HCT116 (cell line): ENCODE data around the gene TBC1D16.

ENCODE experiments used
- CEBPB ChIP-seq: IDR thresholded peaks from 2 replicates; pipeline ENCODE4 v1.6.1; 2012; ENCODE audit warnings: low read depth
- EZH2phosphoT487 ChIP-seq: fragments of 200-600 bp; IDR thresholded peaks from 2 replicates; pipeline ENCODE4 v1.6.1; 2018; ENCODE audit warnings: antibody characterized with exemption, borderline replicate concordance
- POLR2A ChIP-seq: IDR thresholded peaks from 2 replicates; pipeline ENCODE4 v1.7.0; 2011; ENCODE audit warnings: borderline replicate concordance; ENCODE audit not compliant: insufficient read depth, insufficient read length; ENCODE audit errors: extremely low read depth
- SP1 ChIP-seq: IDR thresholded peaks from 2 replicates; pipeline ENCODE4 v1.6.1; 2012; ENCODE audit warnings: low read depth
- ZNF274 ChIP-seq: fragments of 200-500 bp; sonication (Bioruptor generic); IDR thresholded peaks from 2 replicates; pipeline ENCODE4 v1.6.1; 2014; ENCODE audit warnings: mild to moderate bottlenecking, low read depth, low read length, inconsistent platforms
- TF ChIP-seq, protein P1 (sequence below), 3 experiments: fragments of 200-600 bp in 1 of 3; sonication (generic) in 1 of 3; IDR thresholded peaks in 2 of 3; conservative IDR thresholded peaks in 1 of 3; 2 replicates each; pipeline ENCODE4 v1.5.1; 2012 to 2017; ENCODE audit warnings: low read depth in 2 of 3, low read length in 2 of 3, antibody characterized with exemption in 1 of 3, borderline replicate concordance in 1 of 3, control low read depth in 1 of 3, mild to moderate bottlenecking in 1 of 3, mixed read lengths in 1 of 3, mixed run types in 1 of 3, moderate library complexity in 1 of 3; ENCODE audit not compliant: insufficient read depth in 1 of 3
- TF ChIP-seq, protein P2 (sequence below): IDR thresholded peaks from 2 replicates; pipeline ENCODE4 v1.6.1; 2012
- TF ChIP-seq, protein P3 (sequence below): IDR thresholded peaks from 2 replicates; pipeline ENCODE4 v1.6.1; 2012

DNA sequence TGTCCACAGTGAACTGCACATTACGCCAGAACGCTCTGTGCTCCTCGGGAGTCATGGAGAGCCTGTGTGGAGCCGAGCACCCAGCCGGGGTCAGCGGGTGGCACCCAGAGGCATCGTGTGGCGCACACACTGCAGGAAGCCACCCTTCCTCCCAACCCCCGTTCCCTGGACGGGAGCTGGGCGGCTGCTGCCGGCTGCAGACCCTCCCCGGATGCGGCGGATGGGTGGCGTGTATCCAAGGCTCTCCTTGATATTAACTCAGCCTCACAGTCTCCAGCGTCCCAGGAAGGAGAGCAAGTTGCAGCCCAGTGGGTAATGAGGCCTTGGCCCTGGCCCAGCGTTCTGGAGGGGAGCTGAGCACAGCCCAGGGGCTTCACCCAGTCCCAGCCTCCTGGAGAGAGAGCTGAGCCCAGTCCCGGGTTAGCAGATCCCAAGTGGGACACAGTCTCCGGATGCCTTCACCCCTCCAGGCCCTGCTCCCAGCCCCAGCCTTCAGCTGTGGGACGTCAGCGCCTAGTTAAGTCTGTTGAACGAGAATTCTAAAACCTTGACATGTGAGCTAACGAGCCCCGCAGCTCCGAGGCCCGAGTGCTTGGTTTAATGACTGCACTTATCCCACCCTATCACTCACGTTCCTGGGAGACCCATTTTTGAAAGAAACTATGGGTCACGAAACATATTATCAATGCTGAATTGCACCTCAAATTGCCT lies 86.6 kb downstream of the TBC1D16 start:
- TF ChIP-seq SP1 (no peak), POLR2A (no peak), EZH2phosphoT487 (no peak), ZNF274 (no peak), CEBPB (no peak)
- TF ChIP-seq, protein P1, sequence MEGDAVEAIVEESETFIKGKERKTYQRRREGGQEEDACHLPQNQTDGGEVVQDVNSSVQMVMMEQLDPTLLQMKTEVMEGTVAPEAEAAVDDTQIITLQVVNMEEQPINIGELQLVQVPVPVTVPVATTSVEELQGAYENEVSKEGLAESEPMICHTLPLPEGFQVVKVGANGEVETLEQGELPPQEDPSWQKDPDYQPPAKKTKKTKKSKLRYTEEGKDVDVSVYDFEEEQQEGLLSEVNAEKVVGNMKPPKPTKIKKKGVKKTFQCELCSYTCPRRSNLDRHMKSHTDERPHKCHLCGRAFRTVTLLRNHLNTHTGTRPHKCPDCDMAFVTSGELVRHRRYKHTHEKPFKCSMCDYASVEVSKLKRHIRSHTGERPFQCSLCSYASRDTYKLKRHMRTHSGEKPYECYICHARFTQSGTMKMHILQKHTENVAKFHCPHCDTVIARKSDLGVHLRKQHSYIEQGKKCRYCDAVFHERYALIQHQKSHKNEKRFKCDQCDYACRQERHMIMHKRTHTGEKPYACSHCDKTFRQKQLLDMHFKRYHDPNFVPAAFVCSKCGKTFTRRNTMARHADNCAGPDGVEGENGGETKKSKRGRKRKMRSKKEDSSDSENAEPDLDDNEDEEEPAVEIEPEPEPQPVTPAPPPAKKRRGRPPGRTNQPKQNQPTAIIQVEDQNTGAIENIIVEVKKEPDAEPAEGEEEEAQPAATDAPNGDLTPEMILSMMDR (IDR thresholded peaks at IDR 0.05 in 2 of 3, conservative IDR thresholded peaks at IDR 0.05 in 1 of 3; ENCODE audit: borderline replicate concordance in 1 of 3, insufficient read depth in 1 of 3, low read depth in 2 of 3, low read length in 2 of 3), result no peak
- TF ChIP-seq, protein P2, sequence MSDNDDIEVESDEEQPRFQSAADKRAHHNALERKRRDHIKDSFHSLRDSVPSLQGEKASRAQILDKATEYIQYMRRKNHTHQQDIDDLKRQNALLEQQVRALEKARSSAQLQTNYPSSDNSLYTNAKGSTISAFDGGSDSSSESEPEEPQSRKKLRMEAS, result no peak
- TF ChIP-seq, protein P3, sequence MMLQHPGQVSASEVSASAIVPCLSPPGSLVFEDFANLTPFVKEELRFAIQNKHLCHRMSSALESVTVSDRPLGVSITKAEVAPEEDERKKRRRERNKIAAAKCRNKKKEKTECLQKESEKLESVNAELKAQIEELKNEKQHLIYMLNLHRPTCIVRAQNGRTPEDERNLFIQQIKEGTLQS, result no peak
